ENCODE measurements around the gene CACNA1B. TPM values are rescaled to one million over a fixed set of nuclear protein-coding genes. Genes with fewer than 3 reads are reported as not detected.

CACNA1B gene
- total RNA-seq, 5 donors from 2014 or later (not counting 1 experiment from before 2014, with no cell fraction given) = 0.03 to 0.09 (median 0.03) TPM; not detected in 2

- Histone ChIP-seq H3K27me3 (replicated peaks in 1 of 2; ENCODE audit: control insufficient read depth in 2 of 2, extremely low read depth in 1 of 2, insufficient read depth in 2 of 2, low read length in 1 of 2) (peaks cover 0 to 40% of the 10 kb centered on the region in 2 experiments), H3K27ac (ENCODE audit: low read length) (no peak overlapping the region), H3K36me3 (ENCODE audit: control insufficient read depth in 2 of 2, extremely low read depth in 1 of 2, insufficient read depth in 1 of 2, low read length in 1 of 2) (no peaks in the 10 kb centered on the region), H3K4me3 (ENCODE audit: control insufficient read depth in 1 of 2, extremely low read depth in 1 of 2, low read length in 1 of 2) (no peak overlapping the region), H3K4me1 (ENCODE audit: control insufficient read depth in 1 of 2, extremely low read depth in 1 of 2, insufficient read depth in 2 of 2, low read length in 2 of 2) (no peaks in the 10 kb centered on the region), H3K9me3 (no peaks in the 10 kb centered on the region)
- POLR2A ChIA-PET = interaction anchor here in 1 of 2 donors (0.6 kb wide), 1 partner anchor 59 kb away, joined by 3 read pairs; no protein-coding TSS in a partner anchor
- WGBS (ENCODE audit: insufficient coverage) = 100% methylated on average over 5 of the region's 8 CpGs
- ATAC-seq (replicated peaks in 1 of 4) = no peak
- no peaks in the 10 kb centered on the region for H3K9me3 Mint-ChIP-seq
- H3K4me1 Mint-ChIP-seq = peaks cover 0 to 5% (median 0%) of the 10 kb centered on the region in 3 donors
- no peak for DNase-seq
- CTCF ChIA-PET = interaction anchor here in 1 of 2 donors (0.7 kb wide), 1 partner anchor 1073 kb away, joined by 4 read pairs; no protein-coding TSS in a partner anchor
- H3K27ac Mint-ChIP-seq = no peak overlapping the region
- peaks cover 14 to 18% of the 10 kb centered on the region in 2 donors for H3K27me3 Mint-ChIP-seq
- no peak overlapping the region for H3K4me3 Mint-ChIP-seq
- H3K36me3 Mint-ChIP-seq = no peaks in the 10 kb centered on the region
These were observed 98.5 kb downstream of the CACNA1B start for GRCh38 chr9:137975936-137976565.

- no peak overlapping the region for H3K4me3 Mint-ChIP-seq
- Histone ChIP-seq H3K36me3 (ENCODE audit: control insufficient read depth in 2 of 2, extremely low read depth in 1 of 2, insufficient read depth in 1 of 2, low read length in 1 of 2) (no peaks in the 10 kb centered on the region), H3K9me3 (no peaks in the 10 kb centered on the region), H3K27me3 (replicated peaks in 1 of 2; ENCODE audit: control insufficient read depth in 2 of 2, extremely low read depth in 1 of 2, insufficient read depth in 2 of 2, low read length in 1 of 2) (peaks cover 0 to 24% of the 10 kb centered on the region in 2 experiments), H3K27ac (ENCODE audit: low read length) (no peak overlapping the region), H3K4me1 (ENCODE audit: control insufficient read depth in 1 of 2, extremely low read depth in 1 of 2, insufficient read depth in 2 of 2, low read length in 2 of 2) (no peaks in the 10 kb centered on the region), H3K4me3 (ENCODE audit: control insufficient read depth in 1 of 2, extremely low read depth in 1 of 2, low read length in 1 of 2) (no peak overlapping the region)
- WGBS (ENCODE audit: insufficient coverage) = 82% methylated on average over 4 of the region's 8 CpGs
- DNase-seq (no peak), ATAC-seq (replicated peaks in 1 of 4) (no peak)
- ChIA-PET POLR2A (no interaction called here), CTCF (no interaction called here)
- peaks cover 8 to 15% of the 10 kb centered on the region in 2 donors for H3K27me3 Mint-ChIP-seq
- no peaks in the 10 kb centered on the region for H3K36me3 Mint-ChIP-seq
- H3K9me3 Mint-ChIP-seq = peaks cover 0 to 3% (median 0%) of the 10 kb centered on the region in 3 donors
- H3K27ac Mint-ChIP-seq = no peak overlapping the region
- H3K4me1 Mint-ChIP-seq = no peaks in the 10 kb centered on the region
These were observed 100.1 kb downstream of the CACNA1B start for GRCh38 chr9:137977571-137978261.

DNA sequence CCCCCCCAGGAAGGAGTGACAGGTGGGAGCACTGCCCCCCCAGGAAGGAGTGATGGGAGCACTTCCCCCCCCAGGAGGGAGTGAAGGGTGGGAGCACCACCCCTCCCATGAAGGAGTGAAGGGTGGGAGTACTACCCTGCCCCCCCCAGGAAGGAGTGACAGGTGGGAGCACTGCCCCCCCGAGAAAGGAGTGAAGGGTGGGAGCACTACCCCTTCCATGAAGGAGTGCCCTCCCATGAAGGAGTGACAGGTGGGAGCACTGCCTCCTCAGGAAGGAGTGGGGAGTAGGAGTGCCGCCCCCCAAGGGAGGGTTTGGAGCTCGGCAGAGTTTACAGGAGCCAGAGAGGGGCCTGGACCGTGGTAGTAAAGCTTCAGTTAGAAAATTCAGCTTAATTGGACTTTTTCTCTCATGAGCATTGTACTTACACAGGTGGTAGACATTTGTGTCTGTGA, 100.7 kb downstream of the CACNA1B start:
- Histone ChIP-seq H3K4me3 (ENCODE audit: control insufficient read depth in 1 of 2, extremely low read depth in 1 of 2, low read length in 1 of 2) (no peak overlapping the region), H3K27me3 (replicated peaks in 1 of 2; ENCODE audit: control insufficient read depth in 2 of 2, extremely low read depth in 1 of 2, insufficient read depth in 2 of 2, low read length in 1 of 2) (peaks cover 0 to 20% of the 10 kb centered on the region in 2 experiments), H3K4me1 (ENCODE audit: control insufficient read depth in 1 of 2, extremely low read depth in 1 of 2, insufficient read depth in 2 of 2, low read length in 2 of 2) (no peaks in the 10 kb centered on the region), H3K36me3 (ENCODE audit: control insufficient read depth in 2 of 2, extremely low read depth in 1 of 2, insufficient read depth in 1 of 2, low read length in 1 of 2) (no peaks in the 10 kb centered on the region), H3K9me3 (no peaks in the 10 kb centered on the region), H3K27ac (ENCODE audit: low read length) (no peak overlapping the region)
- peaks cover 0 to 3% (median 0%) of the 10 kb centered on the region in 3 donors for H3K9me3 Mint-ChIP-seq
- H3K27ac Mint-ChIP-seq = no peak overlapping the region
- no peak for DNase-seq
- ATAC-seq (replicated peaks in 1 of 4) = no peak
- no peaks in the 10 kb centered on the region for H3K4me1 Mint-ChIP-seq
- peaks cover 4 to 15% of the 10 kb centered on the region in 2 donors for H3K27me3 Mint-ChIP-seq
- H3K36me3 Mint-ChIP-seq = no peaks in the 10 kb centered on the region
- ChIA-PET CTCF (no interaction called here), POLR2A (no interaction called here)
- no peak overlapping the region for H3K4me3 Mint-ChIP-seq
- 84% methylated on average over 3 of the region's 4 CpGs for WGBS (ENCODE audit: insufficient coverage)

DNA sequence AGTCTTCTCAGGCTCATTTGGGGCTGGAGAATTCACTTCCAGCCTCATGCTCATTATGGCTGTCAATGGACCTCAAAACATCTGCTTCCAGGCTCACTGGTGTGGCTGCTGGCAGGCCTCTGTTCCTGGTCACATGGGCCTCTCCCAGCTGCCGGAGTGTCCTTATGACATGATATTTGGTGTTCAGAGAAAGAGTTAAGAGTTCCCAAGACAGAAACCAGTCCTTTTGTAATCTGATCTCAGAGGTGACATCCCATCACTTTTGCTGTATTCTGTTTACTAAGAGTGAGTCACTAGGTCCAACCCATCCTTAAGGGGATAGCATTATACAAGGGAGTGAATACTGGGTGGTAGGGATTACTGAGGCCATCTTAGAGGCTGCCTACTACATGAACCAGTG, 104.6 kb downstream of the CACNA1B start:
- H3K4me3 Mint-ChIP-seq = no peak overlapping the region
- ChIA-PET POLR2A (no interaction called here), CTCF (no interaction called here)
- no peaks in the 10 kb centered on the region for H3K36me3 Mint-ChIP-seq
- WGBS (ENCODE audit: insufficient coverage) = no CpG with 5 or more reads among the region's 1 CpG
- H3K4me1 Mint-ChIP-seq = no peaks in the 10 kb centered on the region
- peaks cover 7 to 28% of the 10 kb centered on the region in 2 donors for H3K27me3 Mint-ChIP-seq
- H3K9me3 Mint-ChIP-seq = peaks cover 0 to 3% (median 0%) of the 10 kb centered on the region in 3 donors
- no peak for DNase-seq
- H3K9me3 ChIP-seq = no peaks in the 10 kb centered on the region
- no peak overlapping the region for H3K4me3 ChIP-seq (ENCODE audit: control insufficient read depth in 1 of 2, extremely low read depth in 1 of 2, low read length in 1 of 2)
- H3K27ac Mint-ChIP-seq = no peak overlapping the region
- ATAC-seq (replicated peaks in 1 of 4) = no peak
- H3K27ac ChIP-seq (ENCODE audit: low read length) = no peak overlapping the region
- H3K4me1 ChIP-seq (ENCODE audit: control insufficient read depth in 1 of 2, extremely low read depth in 1 of 2, insufficient read depth in 2 of 2, low read length in 2 of 2) = no peaks in the 10 kb centered on the region
- H3K36me3 ChIP-seq (ENCODE audit: control insufficient read depth in 2 of 2, extremely low read depth in 1 of 2, insufficient read depth in 1 of 2, low read length in 1 of 2) = no peaks in the 10 kb centered on the region
- H3K27me3 ChIP-seq (replicated peaks in 1 of 2; ENCODE audit: control insufficient read depth in 2 of 2, extremely low read depth in 1 of 2, insufficient read depth in 2 of 2, low read length in 1 of 2) = peaks cover 0 to 36% of the 10 kb centered on the region in 2 experiments

DNA sequence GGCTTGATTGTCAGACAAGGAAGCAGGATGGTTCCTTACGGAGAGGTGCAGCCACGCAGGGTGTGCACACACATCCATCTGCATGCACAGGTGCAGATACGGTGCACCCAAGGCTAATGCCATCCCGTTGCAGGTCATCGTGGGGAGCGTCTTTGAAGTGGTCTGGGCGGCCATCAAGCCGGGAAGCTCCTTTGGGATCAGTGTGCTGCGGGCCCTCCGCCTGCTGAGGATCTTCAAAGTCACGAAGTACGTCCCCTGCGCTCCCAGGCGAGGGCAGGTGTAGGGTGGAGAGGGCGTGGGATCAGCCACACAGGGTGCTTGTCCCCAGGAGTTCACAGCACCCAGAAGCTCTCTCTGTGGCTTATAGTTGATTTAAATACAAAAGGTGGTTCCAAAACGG, 106.4 kb downstream of the CACNA1B start:
- H3K4me3 Mint-ChIP-seq = no peak overlapping the region
- Histone ChIP-seq H3K4me3 (ENCODE audit: control insufficient read depth in 1 of 2, extremely low read depth in 1 of 2, low read length in 1 of 2) (no peak overlapping the region), H3K27ac (ENCODE audit: low read length) (no peak overlapping the region), H3K9me3 (no peaks in the 10 kb centered on the region), H3K4me1 (ENCODE audit: control insufficient read depth in 1 of 2, extremely low read depth in 1 of 2, insufficient read depth in 2 of 2, low read length in 2 of 2) (no peaks in the 10 kb centered on the region), H3K27me3 (replicated peaks in 1 of 2; ENCODE audit: control insufficient read depth in 2 of 2, extremely low read depth in 1 of 2, insufficient read depth in 2 of 2, low read length in 1 of 2) (peaks cover 0 to 51% of the 10 kb centered on the region in 2 experiments), H3K36me3 (ENCODE audit: control insufficient read depth in 2 of 2, extremely low read depth in 1 of 2, insufficient read depth in 1 of 2, low read length in 1 of 2) (no peaks in the 10 kb centered on the region)
- POLR2A ChIA-PET = no interaction called here
- peaks cover 0 to 12% (median 6%) of the 10 kb centered on the region in 3 donors for H3K4me1 Mint-ChIP-seq
- 69% methylated on average over 8 of the region's 16 CpGs for WGBS (ENCODE audit: insufficient coverage)
- peak in 1 of 35 experiments; percentile 17 for DNase-seq
- H3K27me3 Mint-ChIP-seq = peaks cover 12 to 43% of the 10 kb centered on the region in 2 donors
- CTCF ChIA-PET = no interaction called here
- no peak for ATAC-seq (replicated peaks in 1 of 4)
- no peak overlapping the region for H3K27ac Mint-ChIP-seq
- H3K36me3 Mint-ChIP-seq = no peaks in the 10 kb centered on the region
- peaks cover 0 to 3% (median 0%) of the 10 kb centered on the region in 3 donors for H3K9me3 Mint-ChIP-seq

- H3K4me1 Mint-ChIP-seq = peaks cover 1 to 19% (median 11%) of the 10 kb centered on the region in 3 donors
- ATAC-seq (replicated peaks in 1 of 4) = no peak
- 77% methylated on average over 5 of the region's 7 CpGs for WGBS (ENCODE audit: insufficient coverage)
- peaks cover 0 to 51% of the 10 kb centered on the region in 2 experiments for H3K27me3 ChIP-seq (replicated peaks in 1 of 2; ENCODE audit: control insufficient read depth in 2 of 2, extremely low read depth in 1 of 2, insufficient read depth in 2 of 2, low read length in 1 of 2)
- CTCF ChIA-PET = no interaction called here
- POLR2A ChIA-PET = no interaction called here
- H3K27me3 Mint-ChIP-seq = peaks cover 16 to 50% of the 10 kb centered on the region in 2 donors
- no peak overlapping the region for H3K27ac ChIP-seq (ENCODE audit: low read length)
- no peak overlapping the region for H3K4me3 ChIP-seq (ENCODE audit: control insufficient read depth in 1 of 2, extremely low read depth in 1 of 2, low read length in 1 of 2)
- H3K36me3 ChIP-seq (ENCODE audit: control insufficient read depth in 2 of 2, extremely low read depth in 1 of 2, insufficient read depth in 1 of 2, low read length in 1 of 2) = no peaks in the 10 kb centered on the region
- DNase-seq = no peak
- H3K9me3 Mint-ChIP-seq = peaks cover 0 to 3% (median 0%) of the 10 kb centered on the region in 3 donors
- H3K4me3 Mint-ChIP-seq = no peak overlapping the region
- no peaks in the 10 kb centered on the region for H3K36me3 Mint-ChIP-seq
- no peaks in the 10 kb centered on the region for H3K4me1 ChIP-seq (ENCODE audit: control insufficient read depth in 1 of 2, extremely low read depth in 1 of 2, insufficient read depth in 2 of 2, low read length in 2 of 2)
- no peak overlapping the region for H3K27ac Mint-ChIP-seq
- H3K9me3 ChIP-seq = no peaks in the 10 kb centered on the region
These were observed 107.1 kb downstream of the CACNA1B start for GRCh38 chr9:137984520-137985257.

Measured in T-cell (primary cell).